Stomach (tissue), 9 donors: Measurements from ENCODE around the gene GAB1. TPM values are rescaled to one million over a fixed set of nuclear protein-coding genes. Genes with fewer than 3 reads are reported as not detected.

Experiments
- DNase-seq, 2 donors: peaks; one replicate each; pipeline versions ENCODE4 v3.0.0 to v3.0.0-alpha.2; 2013 to 2019
- H3K27ac ChIP-seq, 5 donors: fragments of 200-600 bp in 4 of 5; sonication (generic) in 4 of 5; one replicate each; pipeline ENCODE4 v1.5.1; 2013 to 2019; ENCODE audit warnings: mild to moderate bottlenecking in 1 of 5, moderate library complexity in 1 of 5
- H3K27me3 ChIP-seq, 3 donors: fragments of 200-600 bp; sonication (generic); one replicate each; pipeline ENCODE4 v1.5.1; 2017 to 2019; ENCODE audit warnings: mixed run types in 1 of 3
- H3K36me3 ChIP-seq, 4 donors: fragments of 200-600 bp; sonication (generic); 1 replicate in 3 of 4; 2 replicates in 1 of 4; pipeline ENCODE4 v1.5.1; 2016 to 2019
- H3K4me1 ChIP-seq, 4 donors: fragments of 200-600 bp; sonication (generic); one replicate each; pipeline ENCODE4 v1.5.1; 2016 to 2019
- H3K4me3 ChIP-seq, 4 donors: fragments of 200-600 bp; sonication (generic) in 3 of 4; one replicate each; pipeline ENCODE4 v1.5.1; 2016 to 2019; ENCODE audit warnings: mild to moderate bottlenecking in 1 of 4
- H3K9me3 ChIP-seq, 4 donors: fragments of 200-600 bp; sonication (generic); one replicate each; pipeline ENCODE4 v1.5.1; 2016 to 2019
- EP300 ChIP-seq: sonication (generic); formaldehyde crosslinking; IDR thresholded peaks from one replicate; pipeline ENCODE4 v1.6.1; 2017; ENCODE audit warnings: antibody characterized with exemption
- POLR2A ChIP-seq, 4 donors: fragments of 450-650 bp; IDR thresholded peaks; one replicate each; pipeline ENCODE4 v1.6.1; 2016; ENCODE audit warnings: antibody characterized with exemption in 4 of 4, control low read depth in 2 of 4, mild to moderate bottlenecking in 1 of 4, moderate library complexity in 1 of 4
- POLR2AphosphoS5 ChIP-seq, 3 donors: sonication (generic); formaldehyde crosslinking; IDR thresholded peaks; one replicate each; pipeline ENCODE4 v1.6.1; 2016; ENCODE audit warnings: antibody characterized with exemption in 3 of 3
- WGBS, 5 donors: extraction: QIAGEN DNeasy Blood & Tissue Kit in 3 of 5; methylation state at CpG; one replicate each; pipeline versions ENCODE4 v1.1.5 to v1.1.7; 2013 to 2018; 5-methylcytosine and 5-hydroxymethylcytosine counted together
- intact Hi-C: fragments of 100-400 bp; cut with DNase I; formaldehyde crosslinking; loops from one replicate; pipeline ENCODE4 v1.15.1; 2023; ENCODE audit warnings: low total_unique reads
- polyA plus RNA-seq, 3 donors: library from polyadenylated mRNA; stranded (reverse); fragments of 200-250 nt; gene quantifications; one replicate each; pipeline ENCODE4 v1.2.3, GENCODE V29; 2013
- total RNA-seq, 5 donors: library from RNA; depleted of rRNA; stranded (reverse); fragments of >200 nt; gene quantifications; one replicate each; pipeline versions ENCODE4 v1.1.0 to v1.2.3, GENCODE V29; 2014 to 2016
- TF ChIP-seq, protein P1 (sequence below), 7 experiments: fragments of 450-650 bp in 4 of 7; fragments of 200-600 bp in 3 of 7; sonication (generic) in 3 of 7; IDR thresholded peaks; one replicate each; pipeline ENCODE4 v1.5.1; 2016 to 2019; ENCODE audit warnings: antibody characterized with exemption in 7 of 7, control low read depth in 2 of 7, mild to moderate bottlenecking in 1 of 7
- donor health status: healthy with polysubstance abuse.
- donor health status: Bipolar disorder and iron deficiency.
- donor health status: healthy.

The GAB1 gene
- total and polyA plus RNA-seq, 8 donors, result 3.2 to 101 (median 29.0) TPM

DNA sequence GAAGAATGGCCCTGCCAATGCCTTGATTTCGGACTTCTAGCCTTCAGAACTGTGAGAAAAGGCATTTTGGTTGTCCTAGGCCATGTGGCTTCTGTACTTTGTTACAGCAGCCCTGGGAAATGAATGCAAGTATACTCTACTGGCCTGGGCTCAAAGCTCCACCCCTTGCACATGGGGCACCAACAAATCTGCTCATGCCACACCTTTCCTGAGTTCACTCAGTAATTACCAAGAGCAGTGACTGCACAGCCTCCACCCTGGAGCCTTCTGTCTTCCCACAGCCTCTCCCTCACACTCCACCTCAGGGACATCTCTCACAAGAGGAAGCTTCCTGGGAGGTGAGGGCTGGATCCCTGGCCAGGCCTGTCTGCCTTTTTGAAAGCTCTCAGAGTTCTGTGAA, 29.1 kb upstream of the GAB1 start:
- WGBS, 5 donors, result 67 to 95% (median 83%) methylated on average over 1 of the region's 1 CpG
- DNase-seq, result no peak
- intact Hi-C loops, result no loop called here

GRCh38 chr4:143308377-143308776, 28.3 kb upstream of the GAB1 start:
- H3K4me3 ChIP-seq, result no peak overlapping the region
- no peaks in the 10 kb centered on the region for H3K9me3 ChIP-seq
- no peak overlapping the region for H3K27ac ChIP-seq
- DNase-seq, result no peak
- no peaks in the 10 kb centered on the region for H3K36me3 ChIP-seq
- TF ChIP-seq POLR2AphosphoS5 (IDR thresholded peaks at IDR 0.05), result no peak
- no peak for TF ChIP-seq POLR2A (IDR thresholded peaks at IDR 0.05)
- TF ChIP-seq, protein P1, sequence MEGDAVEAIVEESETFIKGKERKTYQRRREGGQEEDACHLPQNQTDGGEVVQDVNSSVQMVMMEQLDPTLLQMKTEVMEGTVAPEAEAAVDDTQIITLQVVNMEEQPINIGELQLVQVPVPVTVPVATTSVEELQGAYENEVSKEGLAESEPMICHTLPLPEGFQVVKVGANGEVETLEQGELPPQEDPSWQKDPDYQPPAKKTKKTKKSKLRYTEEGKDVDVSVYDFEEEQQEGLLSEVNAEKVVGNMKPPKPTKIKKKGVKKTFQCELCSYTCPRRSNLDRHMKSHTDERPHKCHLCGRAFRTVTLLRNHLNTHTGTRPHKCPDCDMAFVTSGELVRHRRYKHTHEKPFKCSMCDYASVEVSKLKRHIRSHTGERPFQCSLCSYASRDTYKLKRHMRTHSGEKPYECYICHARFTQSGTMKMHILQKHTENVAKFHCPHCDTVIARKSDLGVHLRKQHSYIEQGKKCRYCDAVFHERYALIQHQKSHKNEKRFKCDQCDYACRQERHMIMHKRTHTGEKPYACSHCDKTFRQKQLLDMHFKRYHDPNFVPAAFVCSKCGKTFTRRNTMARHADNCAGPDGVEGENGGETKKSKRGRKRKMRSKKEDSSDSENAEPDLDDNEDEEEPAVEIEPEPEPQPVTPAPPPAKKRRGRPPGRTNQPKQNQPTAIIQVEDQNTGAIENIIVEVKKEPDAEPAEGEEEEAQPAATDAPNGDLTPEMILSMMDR (IDR thresholded peaks at IDR 0.05), result no peak
- no peak for TF ChIP-seq EP300
- intact Hi-C loops, result no loop called here
- no peaks in the 10 kb centered on the region for H3K27me3 ChIP-seq
- H3K4me1 ChIP-seq, result peaks cover 0 to 6% (median 0%) of the 10 kb centered on the region in 4 donors

More for the DNA sequence above, 29.1 kb upstream of the GAB1 start:
- no peak overlapping the region for H3K4me3 ChIP-seq
- peaks cover 0 to 11% (median 3%) of the 10 kb centered on the region in 4 donors for H3K4me1 ChIP-seq
- no peaks in the 10 kb centered on the region for H3K27me3 ChIP-seq
- TF ChIP-seq EP300 (no peak), POLR2A (IDR thresholded peaks at IDR 0.05) (no peak)
- no peaks in the 10 kb centered on the region for H3K36me3 ChIP-seq
- H3K9me3 ChIP-seq, result no peaks in the 10 kb centered on the region
- H3K27ac ChIP-seq, result peak overlapping the region in 1 of 5 donors; percentile 9

DNA sequence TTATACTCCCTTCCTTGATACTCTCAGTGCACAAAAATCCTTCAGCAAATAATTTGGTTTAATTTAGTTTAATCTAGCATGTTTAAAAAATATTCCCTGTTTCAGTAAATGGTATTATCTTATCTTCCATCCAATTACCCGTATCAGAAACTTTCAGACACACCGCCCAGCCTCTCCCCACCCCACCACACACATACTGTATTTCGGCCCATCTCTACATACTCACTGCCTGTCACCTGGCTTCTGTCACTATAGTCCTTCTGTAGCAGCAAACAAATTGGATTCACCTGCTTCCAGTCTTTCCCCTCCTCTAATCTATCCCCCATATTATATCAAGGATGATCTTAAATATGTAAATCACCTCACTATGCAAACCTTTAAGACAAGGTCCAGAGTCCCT, 24.8 kb upstream of the GAB1 start:
- WGBS, 5 donors, result 65 to 80% (median 72%) methylated on average over 3 of the region's 3 CpGs

DNA sequence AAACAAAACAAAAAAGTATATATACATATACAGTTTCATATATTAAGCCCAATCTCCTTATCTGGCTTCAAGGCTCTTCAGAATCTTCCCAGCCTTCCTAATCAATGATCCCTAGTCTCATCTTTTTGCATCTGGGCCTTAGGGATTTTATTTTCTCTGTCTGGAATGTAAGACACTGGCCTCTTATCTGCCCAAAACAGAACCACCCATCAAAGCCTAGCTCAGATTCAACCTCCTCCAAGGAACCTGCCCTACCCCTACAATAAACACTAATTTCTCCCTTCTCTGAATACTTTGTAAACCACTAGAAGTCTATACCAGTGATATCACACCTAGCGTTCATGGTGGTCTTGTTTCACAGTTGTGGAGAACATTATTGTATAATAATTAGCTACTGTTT, 23.2 kb upstream of the GAB1 start:
- H3K4me3 ChIP-seq, result no peak overlapping the region
- no peaks in the 10 kb centered on the region for H3K27me3 ChIP-seq
- WGBS, 5 donors, result 64 to 75% (median 70%) methylated on average over 1 of the region's 1 CpG
- H3K4me1 ChIP-seq, result peaks cover 0 to 18% (median 0%) of the 10 kb centered on the region in 4 donors
- DNase-seq, result no peak
- no peak overlapping the region for H3K27ac ChIP-seq
- H3K9me3 ChIP-seq, result no peaks in the 10 kb centered on the region
- no peaks in the 10 kb centered on the region for H3K36me3 ChIP-seq
- intact Hi-C loops, result no loop called here
- no peak for TF ChIP-seq POLR2A (IDR thresholded peaks at IDR 0.05)
- TF ChIP-seq POLR2AphosphoS5 (IDR thresholded peaks at IDR 0.05), result no peak
- TF ChIP-seq EP300, result no peak
- TF ChIP-seq, protein P1 (IDR thresholded peaks at IDR 0.05), result no peak

More for the DNA sequence above, 24.8 kb upstream of the GAB1 start:
- TF ChIP-seq POLR2A (IDR thresholded peaks at IDR 0.05) (no peak), POLR2AphosphoS5 (IDR thresholded peaks at IDR 0.05) (no peak)
- TF ChIP-seq, protein P1 (IDR thresholded peaks at IDR 0.05), result no peak
- H3K4me1 ChIP-seq, result peaks cover 0 to 16% (median 0%) of the 10 kb centered on the region in 4 donors
- no peaks in the 10 kb centered on the region for H3K9me3 ChIP-seq
- no peaks in the 10 kb centered on the region for H3K27me3 ChIP-seq
- H3K36me3 ChIP-seq, result no peaks in the 10 kb centered on the region
- no peak overlapping the region for H3K27ac ChIP-seq
- no peak for DNase-seq
- intact Hi-C loops, result no loop called here
- H3K4me3 ChIP-seq, result no peak overlapping the region

DNA sequence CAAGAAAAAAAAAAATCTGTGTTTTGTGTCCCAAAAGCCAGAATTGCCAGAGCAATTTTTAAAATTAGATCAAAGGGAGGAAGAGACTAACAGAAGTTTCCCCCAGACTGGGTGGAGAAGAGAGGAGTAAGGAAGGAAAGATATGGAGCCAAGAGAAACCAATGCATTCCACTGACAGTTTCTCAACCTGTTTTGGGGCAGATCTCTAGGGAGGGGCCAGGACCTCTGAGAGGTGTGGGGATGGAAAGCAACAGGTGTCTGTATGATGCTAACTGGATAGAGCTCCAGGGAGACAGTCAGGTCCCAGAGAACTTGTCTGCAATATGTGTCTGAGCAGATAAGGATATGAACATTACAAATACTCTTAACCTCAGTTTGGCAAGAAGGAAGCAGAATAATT, 22.7 kb upstream of the GAB1 start:
- Histone ChIP-seq H3K27ac (no peak overlapping the region), H3K27me3 (no peaks in the 10 kb centered on the region), H3K4me1 (peaks cover 0 to 19% (median 0%) of the 10 kb centered on the region in 4 donors), H3K36me3 (no peaks in the 10 kb centered on the region), H3K9me3 (no peaks in the 10 kb centered on the region), H3K4me3 (no peak overlapping the region)
- DNase-seq, result no peak
- intact Hi-C loops, result no loop called here
- TF ChIP-seq, protein P1 (IDR thresholded peaks at IDR 0.05), result no peak
- no peak for TF ChIP-seq POLR2A (IDR thresholded peaks at IDR 0.05)
- TF ChIP-seq POLR2AphosphoS5 (IDR thresholded peaks at IDR 0.05), result no peak
- no peak for TF ChIP-seq EP300
